Measurements from ENCODE around the gene ITGA11.

DNA sequence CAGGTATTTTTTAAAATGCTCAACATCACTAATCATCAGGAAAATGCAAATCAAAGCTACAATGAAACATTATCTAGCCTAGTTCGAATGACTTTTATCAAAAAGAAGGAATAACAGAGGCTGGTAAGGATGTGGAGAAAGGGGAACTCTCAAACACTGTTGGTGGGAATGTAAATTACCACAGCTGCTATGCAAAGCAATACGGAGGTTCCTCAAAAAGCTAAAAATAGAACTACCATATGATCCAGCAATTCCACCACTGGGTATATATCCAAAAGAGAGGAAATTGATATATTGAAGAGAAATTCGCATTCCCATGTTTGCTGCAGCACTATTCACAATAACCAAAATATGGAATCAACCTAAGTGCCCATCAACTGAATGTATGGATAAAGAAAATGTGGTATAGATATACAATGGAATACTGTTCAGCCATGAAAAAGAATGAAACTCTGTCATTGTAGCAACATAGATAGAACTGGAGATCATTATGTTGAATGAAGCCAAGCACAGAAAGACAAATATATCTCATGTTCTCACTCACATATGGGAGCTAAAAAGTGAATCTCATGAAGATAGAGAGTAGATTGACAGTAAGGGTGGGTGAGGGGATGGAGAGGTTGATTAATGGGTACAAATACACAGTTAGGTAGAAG lies 182.8 kb downstream of the ITGA11 start:
- TF ChIP-seq TAF1 (IDR thresholded peaks at IDR 0.05; ENCODE audit: borderline replicate concordance, low read depth, low read length) = no peak
- TF ChIP-seq POLR2AphosphoS5 (IDR thresholded peaks at IDR 0.05; ENCODE audit: low read depth, low read length) = no peak

All from GM12892 (cell line).